NOMO-1 (cell line): ENCODE data around the gene CDH6.

Source experiments
- DNase-seq, 2 experiments: peaks; one replicate each; lab custom pipeline; 2025; ENCODE audit not compliant: unreplicated experiment in 2 of 2; lab: John Stamatoyannopoulos, UW

Gene CDH6

GRCh38 chr5:31365776-31366175 lies 172.3 kb downstream of the CDH6 start:
- no peak for DNase-seq

GRCh38 chr5:31366941-31367340 lies 173.5 kb downstream of the CDH6 start:
- DNase-seq, result no peak

- no peak for DNase-seq
These were observed 178.6 kb downstream of the CDH6 start for GRCh38 chr5:31372124-31372523.

- no peak for DNase-seq
These were observed 182.7 kb downstream of the CDH6 start for GRCh38 chr5:31375999-31376720.

- no peak for DNase-seq
These were observed 183.9 kb downstream of the CDH6 start for GRCh38 chr5:31377274-31377946.

- DNase-seq, result no peak
These were observed 184.7 kb downstream of the CDH6 start for GRCh38 chr5:31378136-31378535.
